HCT116 (cell line): ENCODE data around the gene SH3D19. TPM values are rescaled to one million over a fixed set of nuclear protein-coding genes. Genes with fewer than 3 reads are reported as not detected.

Source experiments
- ATAC-seq: fragments of 200-7000 bp; cut with Tn5 transposase; 2 replicates; pipeline ENCODE4 v1.9.1; 2020; ENCODE audit warnings: mild to moderate bottlenecking, moderate library complexity
- BruUV-seq: library from RNA; stranded (reverse); fragments of 400-500 nt; replicated peaks from 2 replicates; lab custom pipeline; 2021; lab: Mats Ljungman, UMichigan
- CTCF ChIA-PET: fragments of 300-600 bp; sonication (Branson Sonifier 250); formaldehyde crosslinking; loops from one replicate; lab custom pipeline; 2021; ENCODE audit warnings: antibody characterized with exemption; lab: Charles Lee
- POLR2A ChIA-PET: fragments of 300-600, 350-600 bp; sonication (Branson Sonifier 250); formaldehyde crosslinking; loops from one replicate; lab custom pipeline; 2021; ENCODE audit warnings: antibody characterized with exemption; lab: Charles Lee
- RAD21 ChIA-PET, 2 experiments: fragments of 300-600 bp; sonication (Branson Sonifier 250); formaldehyde crosslinking; loops; one replicate each; lab custom pipeline; 2023; ENCODE audit warnings: low total read pairs in 2 of 2; ENCODE audit not compliant: uncharacterized antibody in 2 of 2, unreplicated experiment in 2 of 2, low non-redundant PET in 1 of 2; lab: Charles Lee
- DNase-seq: peaks from one replicate; pipeline ENCODE4 v3.0.0-alpha.2; 2010; ENCODE audit warnings: low read depth, low spot score
- H2AFZ ChIP-seq: fragments of 200-600 bp; shearing (Covaris generic), sonication (generic); 2 replicates; pipeline ENCODE4 v1.6.1; 2017; ENCODE audit warnings: low read depth, mixed run types, mixed read lengths, antibody characterized with exemption, low read length; ENCODE audit not compliant: poor library complexity, severe bottlenecking
- H3K27ac ChIP-seq: 2 replicates; pipeline ENCODE4 v1.5.1; 2012; ENCODE audit warnings: low read depth, low read length
- H3K27me3 ChIP-seq: fragments of 200-600 bp; sonication (generic); 2 replicates; pipeline ENCODE4 v1.6.1; 2016; ENCODE audit warnings: mixed run types, low read length, mixed read lengths; ENCODE audit not compliant: insufficient read depth
- H3K36me3 ChIP-seq, 2 experiments: fragments of 200-500 bp in 1 of 2; fragments of 200-600 bp in 1 of 2; sonication (Bioruptor generic) in 1 of 2; sonication (generic) in 1 of 2; 2 replicates each; pipeline versions ENCODE4 v1.5.1 to v1.6.1; 2014 to 2016; ENCODE audit warnings: low read length in 2 of 2, inconsistent platforms in 1 of 2, mixed read lengths in 1 of 2, mixed run types in 1 of 2; ENCODE audit not compliant: insufficient read depth in 2 of 2, control insufficient read depth in 1 of 2
- H3K4me1 ChIP-seq, 2 experiments: fragments of 200-600 bp in 1 of 2; sonication (generic) in 1 of 2; 2 replicates each; pipeline versions ENCODE4 v1.5.1 to v1.6.1; 2012 to 2017; ENCODE audit warnings: low read length in 2 of 2, inconsistent platforms in 1 of 2, mild to moderate bottlenecking in 1 of 2, mixed read lengths in 1 of 2, mixed run types in 1 of 2, moderate library complexity in 1 of 2; ENCODE audit not compliant: insufficient read depth in 2 of 2, control insufficient read depth in 1 of 2
- H3K4me2 ChIP-seq: fragments of 200-600 bp; sonication (generic); 2 replicates; pipeline ENCODE4 v1.6.1; 2017; ENCODE audit warnings: mixed run types, low read length, mixed read lengths
- H3K4me3 ChIP-seq, 2 experiments: fragments of 200-600 bp in 1 of 2; sonication (generic) in 1 of 2; replicated peaks in 1 of 2; 2 replicates each; pipeline ENCODE4 v1.5.1; 2011 to 2016; ENCODE audit warnings: low read length in 2 of 2, control low read depth in 1 of 2, low read depth in 1 of 2, mild to moderate bottlenecking in 1 of 2, mixed read lengths in 1 of 2, mixed run types in 1 of 2
- H3K79me2 ChIP-seq: fragments of 200-600 bp; sonication (generic); 2 replicates; pipeline ENCODE4 v1.6.1; 2017; ENCODE audit warnings: mild to moderate bottlenecking, mixed run types, low read length, moderate library complexity, mixed read lengths; ENCODE audit not compliant: insufficient read depth
- H3K9ac ChIP-seq: fragments of 200-600 bp; sonication (generic); 2 replicates; pipeline ENCODE4 v1.6.1; 2016; ENCODE audit warnings: low read length, mixed read lengths
- H3K9me2 ChIP-seq: fragments of 200-600 bp; sonication (generic), shearing (Covaris generic); 2 replicates; pipeline ENCODE4 v1.6.1; 2017; ENCODE audit warnings: mixed run types, mild to moderate bottlenecking, moderate library complexity; ENCODE audit not compliant: insufficient read depth
- H3K9me3 ChIP-seq, 2 experiments: fragments of 200-500 bp in 1 of 2; fragments of 200-600 bp in 1 of 2; sonication (Bioruptor generic) in 1 of 2; sonication (generic) in 1 of 2; 2 replicates each; pipeline ENCODE4 v1.6.1; 2014 to 2017; ENCODE audit warnings: low read length in 2 of 2, mixed read lengths in 2 of 2, inconsistent platforms in 1 of 2, low read depth in 1 of 2, mild to moderate bottlenecking in 1 of 2, mixed run types in 1 of 2, moderate library complexity in 1 of 2; ENCODE audit not compliant: control insufficient read depth in 1 of 2, insufficient read depth in 1 of 2
- H4K20me1 ChIP-seq: fragments of 200-600 bp; sonication (generic), shearing (Covaris generic); 2 replicates; pipeline ENCODE4 v1.6.1; 2017; ENCODE audit warnings: mixed run types, mild to moderate bottlenecking, moderate library complexity; ENCODE audit not compliant: insufficient read depth
- CBX3 ChIP-seq: IDR thresholded peaks from 2 replicates; pipeline ENCODE4 v1.6.1; 2012; ENCODE audit warnings: low read depth
- CEBPB ChIP-seq: IDR thresholded peaks from 2 replicates; pipeline ENCODE4 v1.6.1; 2012; ENCODE audit warnings: low read depth
- EGR1 ChIP-seq: IDR thresholded peaks from 2 replicates; pipeline ENCODE4 v1.6.1; 2012; ENCODE audit warnings: low read depth
- ELF1 ChIP-seq: IDR thresholded peaks from 2 replicates; pipeline ENCODE4 v1.6.1; 2012; ENCODE audit warnings: low read depth, borderline replicate concordance
- EZH2phosphoT487 ChIP-seq: fragments of 200-600 bp; IDR thresholded peaks from 2 replicates; pipeline ENCODE4 v1.6.1; 2018; ENCODE audit warnings: antibody characterized with exemption, borderline replicate concordance
- FOSL1 ChIP-seq: IDR thresholded peaks from 2 replicates; pipeline ENCODE4 v1.6.1; 2012; ENCODE audit warnings: low read depth
- JUND ChIP-seq: IDR thresholded peaks from 2 replicates; pipeline ENCODE4 v1.6.1; 2012
- POLR2A ChIP-seq: IDR thresholded peaks from 2 replicates; pipeline ENCODE4 v1.7.0; 2011; ENCODE audit warnings: borderline replicate concordance; ENCODE audit not compliant: insufficient read depth, insufficient read length; ENCODE audit errors: extremely low read depth
- POLR2AphosphoS5 ChIP-seq: IDR thresholded peaks from 2 replicates; pipeline ENCODE4 v1.6.1; 2011; ENCODE audit warnings: mild to moderate bottlenecking, low read depth, low read length, moderate library complexity
- RAD21 ChIP-seq: IDR thresholded peaks from 2 replicates; pipeline ENCODE4 v1.6.1; 2012; ENCODE audit warnings: low read depth, mild to moderate bottlenecking
- REST ChIP-seq: IDR thresholded peaks from 2 replicates; pipeline ENCODE4 v1.6.1; 2012; ENCODE audit warnings: low read depth
- SIN3A ChIP-seq: IDR thresholded peaks from 2 replicates; pipeline ENCODE4 v1.6.1; 2012; ENCODE audit warnings: low read depth
- SP1 ChIP-seq: IDR thresholded peaks from 2 replicates; pipeline ENCODE4 v1.6.1; 2012; ENCODE audit warnings: low read depth
- TCF7L2 ChIP-seq: IDR thresholded peaks from 2 replicates; pipeline ENCODE4 v1.7.0; 2011; ENCODE audit warnings: borderline replicate concordance, inconsistent platforms; ENCODE audit not compliant: insufficient read depth, insufficient read length; ENCODE audit errors: extremely low read depth
- YY1 ChIP-seq: IDR thresholded peaks from 2 replicates; pipeline ENCODE4 v1.6.1; 2011; ENCODE audit warnings: low read length, low read depth, moderate library complexity, mild to moderate bottlenecking; ENCODE audit not compliant: insufficient replicate concordance; ENCODE audit errors: extremely low read depth
- ZNF274 ChIP-seq: fragments of 200-500 bp; sonication (Bioruptor generic); IDR thresholded peaks from 2 replicates; pipeline ENCODE4 v1.6.1; 2014; ENCODE audit warnings: mild to moderate bottlenecking, low read depth, low read length, inconsistent platforms
- intact Hi-C: fragments of 100-400 bp; cut with micrococcal nuclease; formaldehyde crosslinking; loops from 2 replicates; pipeline ENCODE4 v1.10.0; 2022
- total RNA-seq: library from RNA; stranded (reverse); gene quantifications from one replicate; pipeline ENCODE4 v1.2.1, GENCODE V29; 2021; ENCODE audit not compliant: unreplicated experiment
- TF ChIP-seq, protein P1 (sequence below): IDR thresholded peaks from 2 replicates; pipeline ENCODE4 v1.6.1; 2011; ENCODE audit warnings: mild to moderate bottlenecking, low read length, moderate library complexity; ENCODE audit not compliant: insufficient replicate concordance; ENCODE audit errors: extremely low read depth
- TF ChIP-seq, protein P2 (sequence below), 3 experiments: fragments of 200-600 bp in 1 of 3; sonication (generic) in 1 of 3; IDR thresholded peaks in 2 of 3; conservative IDR thresholded peaks in 1 of 3; 2 replicates each; pipeline ENCODE4 v1.5.1; 2012 to 2017; ENCODE audit warnings: low read depth in 2 of 3, low read length in 2 of 3, antibody characterized with exemption in 1 of 3, borderline replicate concordance in 1 of 3, control low read depth in 1 of 3, mild to moderate bottlenecking in 1 of 3, mixed read lengths in 1 of 3, mixed run types in 1 of 3, moderate library complexity in 1 of 3; ENCODE audit not compliant: insufficient read depth in 1 of 3

The SH3D19 gene
- total RNA-seq, 1 experiment from 2014 or later: 37.5 TPM

GRCh38 chr4:151356510-151356909, 31.1 kb upstream of the SH3D19 start:
- Histone ChIP-seq H3K79me2 (no peaks in the 10 kb centered on the region), H3K4me2 (peak overlapping the region; percentile 38), H3K36me3 (no peaks in the 10 kb centered on the region), H3K4me3 (no peak overlapping the region), H4K20me1 (no peaks in the 10 kb centered on the region), H3K4me1 (peaks cover 0 to 16% of the 10 kb centered on the region in 2 experiments; a peak in 2 of 4 replicates), H3K9me2 (no peaks in the 10 kb centered on the region), H3K9me3 (no peaks in the 10 kb centered on the region), H3K9ac (no peak overlapping the region), H3K27ac (no peak overlapping the region), H3K27me3 (no peaks in the 10 kb centered on the region), H2AFZ (no peak overlapping the region)
- TF ChIP-seq CBX3: 0 out of 2 replicates have a peak, but pooled peaks have one; percentile 16
- peak; percentile 26; the same call in 1 of the 2 replicates for TF ChIP-seq SP1
- no peak for TF ChIP-seq ELF1
- peak; percentile 54 for TF ChIP-seq JUND
- TF ChIP-seq, protein P1, sequence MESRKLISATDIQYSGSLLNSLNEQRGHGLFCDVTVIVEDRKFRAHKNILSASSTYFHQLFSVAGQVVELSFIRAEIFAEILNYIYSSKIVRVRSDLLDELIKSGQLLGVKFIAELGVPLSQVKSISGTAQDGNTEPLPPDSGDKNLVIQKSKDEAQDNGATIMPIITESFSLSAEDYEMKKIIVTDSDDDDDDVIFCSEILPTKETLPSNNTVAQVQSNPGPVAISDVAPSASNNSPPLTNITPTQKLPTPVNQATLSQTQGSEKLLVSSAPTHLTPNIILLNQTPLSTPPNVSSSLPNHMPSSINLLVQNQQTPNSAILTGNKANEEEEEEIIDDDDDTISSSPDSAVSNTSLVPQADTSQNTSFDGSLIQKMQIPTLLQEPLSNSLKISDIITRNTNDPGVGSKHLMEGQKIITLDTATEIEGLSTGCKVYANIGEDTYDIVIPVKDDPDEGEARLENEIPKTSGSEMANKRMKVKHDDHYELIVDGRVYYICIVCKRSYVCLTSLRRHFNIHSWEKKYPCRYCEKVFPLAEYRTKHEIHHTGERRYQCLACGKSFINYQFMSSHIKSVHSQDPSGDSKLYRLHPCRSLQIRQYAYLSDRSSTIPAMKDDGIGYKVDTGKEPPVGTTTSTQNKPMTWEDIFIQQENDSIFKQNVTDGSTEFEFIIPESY: no peak
- TF ChIP-seq POLR2AphosphoS5: no peak
- no peak for TF ChIP-seq EZH2phosphoT487
- TF ChIP-seq REST: no peak
- TF ChIP-seq CEBPB: no peak
- TF ChIP-seq POLR2A: no peak
- TF ChIP-seq FOSL1: peak; percentile 80
- no peak for TF ChIP-seq ZNF274
- TF ChIP-seq, protein P2, sequence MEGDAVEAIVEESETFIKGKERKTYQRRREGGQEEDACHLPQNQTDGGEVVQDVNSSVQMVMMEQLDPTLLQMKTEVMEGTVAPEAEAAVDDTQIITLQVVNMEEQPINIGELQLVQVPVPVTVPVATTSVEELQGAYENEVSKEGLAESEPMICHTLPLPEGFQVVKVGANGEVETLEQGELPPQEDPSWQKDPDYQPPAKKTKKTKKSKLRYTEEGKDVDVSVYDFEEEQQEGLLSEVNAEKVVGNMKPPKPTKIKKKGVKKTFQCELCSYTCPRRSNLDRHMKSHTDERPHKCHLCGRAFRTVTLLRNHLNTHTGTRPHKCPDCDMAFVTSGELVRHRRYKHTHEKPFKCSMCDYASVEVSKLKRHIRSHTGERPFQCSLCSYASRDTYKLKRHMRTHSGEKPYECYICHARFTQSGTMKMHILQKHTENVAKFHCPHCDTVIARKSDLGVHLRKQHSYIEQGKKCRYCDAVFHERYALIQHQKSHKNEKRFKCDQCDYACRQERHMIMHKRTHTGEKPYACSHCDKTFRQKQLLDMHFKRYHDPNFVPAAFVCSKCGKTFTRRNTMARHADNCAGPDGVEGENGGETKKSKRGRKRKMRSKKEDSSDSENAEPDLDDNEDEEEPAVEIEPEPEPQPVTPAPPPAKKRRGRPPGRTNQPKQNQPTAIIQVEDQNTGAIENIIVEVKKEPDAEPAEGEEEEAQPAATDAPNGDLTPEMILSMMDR (IDR thresholded peaks at IDR 0.05 in 2 of 3, conservative IDR thresholded peaks at IDR 0.05 in 1 of 3; ENCODE audit: borderline replicate concordance in 1 of 3, insufficient read depth in 1 of 3, low read depth in 2 of 3, low read length in 2 of 3): no peak
- TF ChIP-seq TCF7L2: no peak
- TF ChIP-seq SIN3A: no peak
- no peak for TF ChIP-seq YY1
- TF ChIP-seq RAD21: 0 out of 2 replicates have a peak, but pooled peaks have one; percentile 8
- TF ChIP-seq EGR1: no peak
- POLR2A ChIA-PET: no interaction called here
- DNase-seq (peak; percentile 23), ATAC-seq (peak; percentile 90)
- intact Hi-C loops: no loop called here
- BruUV-seq: no TSS peak
- RAD21 ChIA-PET: interaction anchor here in 1 of 2 experiments (1.0 kb wide), 1 partner anchor 23 kb away, joined by 3 read pairs; no protein-coding TSS in a partner anchor
- CTCF ChIA-PET: no interaction called here
